HCT116 (cell line): ENCODE data around the gene STAG1. TPM values are rescaled to one million over a fixed set of nuclear protein-coding genes. Genes with fewer than 3 reads are reported as not detected.

Experiments used
- ATAC-seq: fragments of 200-7000 bp; cut with Tn5 transposase; 2 replicates; pipeline ENCODE4 v1.9.1; 2020; ENCODE audit warnings: mild to moderate bottlenecking, moderate library complexity
- BruUV-seq: library from RNA; stranded (reverse); fragments of 400-500 nt; replicated peaks from 2 replicates; lab custom pipeline; 2021; lab: Mats Ljungman, UMichigan
- CTCF ChIA-PET: fragments of 300-600 bp; sonication (Branson Sonifier 250); formaldehyde crosslinking; loops from one replicate; lab custom pipeline; 2021; ENCODE audit warnings: antibody characterized with exemption; lab: Charles Lee
- POLR2A ChIA-PET: fragments of 300-600, 350-600 bp; sonication (Branson Sonifier 250); formaldehyde crosslinking; loops from one replicate; lab custom pipeline; 2021; ENCODE audit warnings: antibody characterized with exemption; lab: Charles Lee
- RAD21 ChIA-PET, 2 experiments: fragments of 300-600 bp; sonication (Branson Sonifier 250); formaldehyde crosslinking; loops; one replicate each; lab custom pipeline; 2023; ENCODE audit warnings: low total read pairs in 2 of 2; ENCODE audit not compliant: uncharacterized antibody in 2 of 2, unreplicated experiment in 2 of 2, low non-redundant PET in 1 of 2; lab: Charles Lee
- DNase-seq: peaks from one replicate; pipeline ENCODE4 v3.0.0-alpha.2; 2010; ENCODE audit warnings: low read depth, low spot score
- H2AFZ ChIP-seq: fragments of 200-600 bp; shearing (Covaris generic), sonication (generic); 2 replicates; pipeline ENCODE4 v1.6.1; 2017; ENCODE audit warnings: low read depth, mixed run types, mixed read lengths, antibody characterized with exemption, low read length; ENCODE audit not compliant: poor library complexity, severe bottlenecking
- H3K27ac ChIP-seq: 2 replicates; pipeline ENCODE4 v1.5.1; 2012; ENCODE audit warnings: low read depth, low read length
- H3K27me3 ChIP-seq: fragments of 200-600 bp; sonication (generic); 2 replicates; pipeline ENCODE4 v1.6.1; 2016; ENCODE audit warnings: mixed run types, low read length, mixed read lengths; ENCODE audit not compliant: insufficient read depth
- H3K36me3 ChIP-seq, 2 experiments: fragments of 200-500 bp in 1 of 2; fragments of 200-600 bp in 1 of 2; sonication (Bioruptor generic) in 1 of 2; sonication (generic) in 1 of 2; 2 replicates each; pipeline versions ENCODE4 v1.5.1 to v1.6.1; 2014 to 2016; ENCODE audit warnings: low read length in 2 of 2, inconsistent platforms in 1 of 2, mixed read lengths in 1 of 2, mixed run types in 1 of 2; ENCODE audit not compliant: insufficient read depth in 2 of 2, control insufficient read depth in 1 of 2
- H3K4me1 ChIP-seq, 2 experiments: fragments of 200-600 bp in 1 of 2; sonication (generic) in 1 of 2; 2 replicates each; pipeline versions ENCODE4 v1.5.1 to v1.6.1; 2012 to 2017; ENCODE audit warnings: low read length in 2 of 2, inconsistent platforms in 1 of 2, mild to moderate bottlenecking in 1 of 2, mixed read lengths in 1 of 2, mixed run types in 1 of 2, moderate library complexity in 1 of 2; ENCODE audit not compliant: insufficient read depth in 2 of 2, control insufficient read depth in 1 of 2
- H3K4me2 ChIP-seq: fragments of 200-600 bp; sonication (generic); 2 replicates; pipeline ENCODE4 v1.6.1; 2017; ENCODE audit warnings: mixed run types, low read length, mixed read lengths
- H3K4me3 ChIP-seq, 2 experiments: fragments of 200-600 bp in 1 of 2; sonication (generic) in 1 of 2; replicated peaks in 1 of 2; 2 replicates each; pipeline ENCODE4 v1.5.1; 2011 to 2016; ENCODE audit warnings: low read length in 2 of 2, control low read depth in 1 of 2, low read depth in 1 of 2, mild to moderate bottlenecking in 1 of 2, mixed read lengths in 1 of 2, mixed run types in 1 of 2
- H3K79me2 ChIP-seq: fragments of 200-600 bp; sonication (generic); 2 replicates; pipeline ENCODE4 v1.6.1; 2017; ENCODE audit warnings: mild to moderate bottlenecking, mixed run types, low read length, moderate library complexity, mixed read lengths; ENCODE audit not compliant: insufficient read depth
- H3K9ac ChIP-seq: fragments of 200-600 bp; sonication (generic); 2 replicates; pipeline ENCODE4 v1.6.1; 2016; ENCODE audit warnings: low read length, mixed read lengths
- H3K9me2 ChIP-seq: fragments of 200-600 bp; sonication (generic), shearing (Covaris generic); 2 replicates; pipeline ENCODE4 v1.6.1; 2017; ENCODE audit warnings: mixed run types, mild to moderate bottlenecking, moderate library complexity; ENCODE audit not compliant: insufficient read depth
- H3K9me3 ChIP-seq, 2 experiments: fragments of 200-500 bp in 1 of 2; fragments of 200-600 bp in 1 of 2; sonication (Bioruptor generic) in 1 of 2; sonication (generic) in 1 of 2; 2 replicates each; pipeline ENCODE4 v1.6.1; 2014 to 2017; ENCODE audit warnings: low read length in 2 of 2, mixed read lengths in 2 of 2, inconsistent platforms in 1 of 2, low read depth in 1 of 2, mild to moderate bottlenecking in 1 of 2, mixed run types in 1 of 2, moderate library complexity in 1 of 2; ENCODE audit not compliant: control insufficient read depth in 1 of 2, insufficient read depth in 1 of 2
- H4K20me1 ChIP-seq: fragments of 200-600 bp; sonication (generic), shearing (Covaris generic); 2 replicates; pipeline ENCODE4 v1.6.1; 2017; ENCODE audit warnings: mixed run types, mild to moderate bottlenecking, moderate library complexity; ENCODE audit not compliant: insufficient read depth
- ATF3 ChIP-seq: IDR thresholded peaks from 2 replicates; pipeline ENCODE4 v1.6.1; 2012
- CBX3 ChIP-seq: IDR thresholded peaks from 2 replicates; pipeline ENCODE4 v1.6.1; 2012; ENCODE audit warnings: low read depth
- CEBPB ChIP-seq: IDR thresholded peaks from 2 replicates; pipeline ENCODE4 v1.6.1; 2012; ENCODE audit warnings: low read depth
- EGR1 ChIP-seq: IDR thresholded peaks from 2 replicates; pipeline ENCODE4 v1.6.1; 2012; ENCODE audit warnings: low read depth
- ELF1 ChIP-seq: IDR thresholded peaks from 2 replicates; pipeline ENCODE4 v1.6.1; 2012; ENCODE audit warnings: low read depth, borderline replicate concordance
- EZH2 ChIP-seq: fragments of 200-600 bp; sonication (generic); IDR thresholded peaks from 2 replicates; pipeline ENCODE4 v1.6.1; 2017; ENCODE audit warnings: antibody characterized with exemption, mixed run types
- EZH2phosphoT487 ChIP-seq: fragments of 200-600 bp; IDR thresholded peaks from 2 replicates; pipeline ENCODE4 v1.6.1; 2018; ENCODE audit warnings: antibody characterized with exemption, borderline replicate concordance
- FOSL1 ChIP-seq: IDR thresholded peaks from 2 replicates; pipeline ENCODE4 v1.6.1; 2012; ENCODE audit warnings: low read depth
- MAX ChIP-seq: IDR thresholded peaks from 2 replicates; pipeline ENCODE4 v1.6.1; 2012
- POLR2A ChIP-seq: IDR thresholded peaks from 2 replicates; pipeline ENCODE4 v1.7.0; 2011; ENCODE audit warnings: borderline replicate concordance; ENCODE audit not compliant: insufficient read depth, insufficient read length; ENCODE audit errors: extremely low read depth
- RAD21 ChIP-seq: IDR thresholded peaks from 2 replicates; pipeline ENCODE4 v1.6.1; 2012; ENCODE audit warnings: low read depth, mild to moderate bottlenecking
- REST ChIP-seq: IDR thresholded peaks from 2 replicates; pipeline ENCODE4 v1.6.1; 2012; ENCODE audit warnings: low read depth
- SP1 ChIP-seq: IDR thresholded peaks from 2 replicates; pipeline ENCODE4 v1.6.1; 2012; ENCODE audit warnings: low read depth
- SRF ChIP-seq: IDR thresholded peaks from 2 replicates; pipeline ENCODE4 v1.6.1; 2012; ENCODE audit warnings: low read depth
- TCF7L2 ChIP-seq: IDR thresholded peaks from 2 replicates; pipeline ENCODE4 v1.7.0; 2011; ENCODE audit warnings: borderline replicate concordance, inconsistent platforms; ENCODE audit not compliant: insufficient read depth, insufficient read length; ENCODE audit errors: extremely low read depth
- YY1 ChIP-seq: IDR thresholded peaks from 2 replicates; pipeline ENCODE4 v1.6.1; 2011; ENCODE audit warnings: low read length, low read depth, moderate library complexity, mild to moderate bottlenecking; ENCODE audit not compliant: insufficient replicate concordance; ENCODE audit errors: extremely low read depth
- ZBTB33 ChIP-seq: IDR thresholded peaks from 2 replicates; pipeline ENCODE4 v1.6.1; 2011; ENCODE audit warnings: mild to moderate bottlenecking, low read length, moderate library complexity; ENCODE audit not compliant: insufficient replicate concordance; ENCODE audit errors: extremely low read depth
- ZNF274 ChIP-seq: fragments of 200-500 bp; sonication (Bioruptor generic); IDR thresholded peaks from 2 replicates; pipeline ENCODE4 v1.6.1; 2014; ENCODE audit warnings: mild to moderate bottlenecking, low read depth, low read length, inconsistent platforms
- intact Hi-C: fragments of 100-400 bp; cut with micrococcal nuclease; formaldehyde crosslinking; loops from 2 replicates; pipeline ENCODE4 v1.10.0; 2022
- total RNA-seq: library from RNA; stranded (reverse); gene quantifications from one replicate; pipeline ENCODE4 v1.2.1, GENCODE V29; 2021; ENCODE audit not compliant: unreplicated experiment

STAG1 gene
- total RNA-seq, 1 experiment from 2014 or later = 29.4 TPM

GRCh38 chr3:136661282-136661681 lies 90.9 kb downstream of the STAG1 start:
- H3K79me2 ChIP-seq = peaks cover 90% of the 10 kb centered on the region
- H3K4me3 ChIP-seq = no peak overlapping the region
- DNase-seq (no peak), ATAC-seq (no peak)
- TF ChIP-seq CEBPB (no peak), EZH2phosphoT487 (no peak), ELF1 (no peak), SRF (no peak), ZNF274 (no peak), EZH2 (no peak), TCF7L2 (no peak), POLR2A (no peak), MAX (no peak), ATF3 (no peak), EGR1 (no peak), ZBTB33 (no peak), RAD21 (no peak), SP1 (no peak), CBX3 (no peak), YY1 (no peak), FOSL1 (no peak), REST (no peak)
- intact Hi-C loops = no loop called here
- RAD21 ChIA-PET = no interaction called here
- POLR2A ChIA-PET = no interaction called here
- H3K27ac ChIP-seq = no peak overlapping the region
- H3K9me2 ChIP-seq = no peaks in the 10 kb centered on the region
- H3K9me3 ChIP-seq = no peaks in the 10 kb centered on the region
- no peak overlapping the region for H3K9ac ChIP-seq
- H3K27me3 ChIP-seq = no peaks in the 10 kb centered on the region
- H4K20me1 ChIP-seq = no peaks in the 10 kb centered on the region
- H3K4me1 ChIP-seq = peaks cover 4 to 14% of the 10 kb centered on the region in 2 experiments; a peak in 3 of 4 replicates
- no TSS peak for BruUV-seq
- H2AFZ ChIP-seq = no peak overlapping the region
- H3K36me3 ChIP-seq = no peaks in the 10 kb centered on the region
- no peak overlapping the region for H3K4me2 ChIP-seq
- CTCF ChIA-PET = no interaction called here
